OCI-LY3 (cell line): Measurements from ENCODE around the gene RAD51B.

Source experiments
- H2AFZ ChIP-seq: fragments of 200-600, 300-600 bp; shearing (Covaris generic); 2 replicates; pipeline ENCODE4 v1.6.0; 2014; ENCODE audit warnings: antibody characterized with exemption, low read depth, low read length
- H3K27ac ChIP-seq: fragments of 200-600, 300-600 bp; sonication (generic); 2 replicates; pipeline ENCODE4 v1.5.1; 2014; ENCODE audit warnings: mild to moderate bottlenecking, low read length, moderate library complexity, mixed read lengths
- H3K27me3 ChIP-seq: fragments of 200-600, 300-600 bp; sonication (generic); 2 replicates; pipeline ENCODE4 v1.6.1; 2014; ENCODE audit warnings: low read depth, low read length, mixed read lengths
- H3K36me3 ChIP-seq: fragments of 200-600, 300-600 bp; sonication (generic); replicated peaks from 2 replicates; pipeline ENCODE3; 2014; ENCODE audit warnings: low read depth, low read length, mixed read lengths
- H3K4me1 ChIP-seq: fragments of 300-600, 200-600 bp; sonication (generic); 2 replicates; pipeline ENCODE4 v1.6.1; 2014; ENCODE audit warnings: low read length, mixed read lengths
- H3K4me2 ChIP-seq: fragments of 200-600, 300-600 bp; sonication (generic); 2 replicates; pipeline ENCODE4 v1.6.1; 2014; ENCODE audit warnings: low read length, mixed read lengths
- H3K4me3 ChIP-seq: fragments of 300-600, 200-600 bp; sonication (generic); 2 replicates; pipeline ENCODE4 v1.5.1; 2014; ENCODE audit warnings: antibody characterized with exemption, mild to moderate bottlenecking, low read length, moderate library complexity
- H3K79me2 ChIP-seq: fragments of 300-600, 200-600 bp; shearing (Covaris generic); 2 replicates; pipeline ENCODE4 v1.6.1; 2014; ENCODE audit warnings: mild to moderate bottlenecking, low read length, mixed read lengths
- H3K9ac ChIP-seq: fragments of 300-600, 200-600 bp; shearing (Covaris generic); 2 replicates; pipeline ENCODE4 v1.6.0; 2014; ENCODE audit warnings: mild to moderate bottlenecking, low read length, moderate library complexity
- H3K9me3 ChIP-seq: fragments of 200-600, 300-600 bp; shearing (Covaris generic); 2 replicates; pipeline ENCODE4 v1.6.1; 2014; ENCODE audit warnings: low read length, mixed read lengths; ENCODE audit not compliant: insufficient read depth
- H4K20me1 ChIP-seq: fragments of 200-600, 300-600 bp; sonication (generic); 2 replicates; pipeline ENCODE4 v1.6.1; 2016; ENCODE audit warnings: low read length, mixed read lengths; ENCODE audit not compliant: insufficient read depth
- EZH2phosphoT487 ChIP-seq: fragments of 200-600 bp; shearing (Covaris generic); IDR thresholded peaks from 2 replicates; pipeline ENCODE4 v1.6.1; 2018; ENCODE audit warnings: antibody characterized with exemption, mixed run types, low read depth
- TF ChIP-seq, protein P1 (sequence below): fragments of 200-600, 300-600 bp; sonication (generic); IDR thresholded peaks from 2 replicates; pipeline ENCODE4 v1.5.1; 2014; ENCODE audit warnings: antibody characterized with exemption, low read length, low read depth

Gene RAD51B

DNA sequence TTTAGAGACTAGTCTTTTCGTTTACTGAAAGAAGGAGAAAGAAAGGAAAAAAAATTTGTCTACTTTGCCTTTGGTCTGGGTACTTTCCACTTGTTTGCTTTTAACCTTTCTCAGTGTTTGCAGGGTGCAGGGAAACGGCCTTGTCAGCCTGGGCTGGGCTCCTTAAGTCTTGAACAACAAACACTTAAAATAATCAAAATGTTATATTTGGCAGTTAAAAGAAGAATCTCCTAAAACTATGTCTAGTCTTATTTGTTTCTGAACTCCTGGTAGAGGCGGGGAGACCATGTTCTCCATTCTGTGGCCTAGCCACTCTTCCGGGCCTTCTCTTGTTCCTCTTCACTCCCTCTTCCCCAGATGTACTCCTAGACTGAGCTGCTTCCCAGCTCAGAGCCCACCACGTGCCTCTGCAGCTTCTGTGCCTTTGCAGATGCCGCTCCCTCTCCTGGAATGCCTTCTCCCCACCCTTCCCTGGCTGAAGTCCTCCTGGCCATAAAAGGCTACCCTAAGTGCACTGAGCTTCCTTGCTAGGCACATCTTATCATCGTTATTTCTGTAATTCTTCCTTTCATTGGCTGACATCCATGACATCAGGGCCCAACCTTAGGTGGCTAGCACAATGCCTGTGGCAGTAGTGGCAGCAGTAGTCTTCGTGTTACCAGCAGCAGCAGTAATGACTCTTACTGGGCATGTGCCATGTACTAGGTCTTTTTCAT, 540.4 kb downstream of the RAD51B start:
- H3K27me3 ChIP-seq, result no peaks in the 10 kb centered on the region
- no peak overlapping the region for H3K4me2 ChIP-seq
- H3K9me3 ChIP-seq, result no peaks in the 10 kb centered on the region
- no peak overlapping the region for H3K27ac ChIP-seq
- no peak overlapping the region for H3K9ac ChIP-seq
- TF ChIP-seq, protein P1, sequence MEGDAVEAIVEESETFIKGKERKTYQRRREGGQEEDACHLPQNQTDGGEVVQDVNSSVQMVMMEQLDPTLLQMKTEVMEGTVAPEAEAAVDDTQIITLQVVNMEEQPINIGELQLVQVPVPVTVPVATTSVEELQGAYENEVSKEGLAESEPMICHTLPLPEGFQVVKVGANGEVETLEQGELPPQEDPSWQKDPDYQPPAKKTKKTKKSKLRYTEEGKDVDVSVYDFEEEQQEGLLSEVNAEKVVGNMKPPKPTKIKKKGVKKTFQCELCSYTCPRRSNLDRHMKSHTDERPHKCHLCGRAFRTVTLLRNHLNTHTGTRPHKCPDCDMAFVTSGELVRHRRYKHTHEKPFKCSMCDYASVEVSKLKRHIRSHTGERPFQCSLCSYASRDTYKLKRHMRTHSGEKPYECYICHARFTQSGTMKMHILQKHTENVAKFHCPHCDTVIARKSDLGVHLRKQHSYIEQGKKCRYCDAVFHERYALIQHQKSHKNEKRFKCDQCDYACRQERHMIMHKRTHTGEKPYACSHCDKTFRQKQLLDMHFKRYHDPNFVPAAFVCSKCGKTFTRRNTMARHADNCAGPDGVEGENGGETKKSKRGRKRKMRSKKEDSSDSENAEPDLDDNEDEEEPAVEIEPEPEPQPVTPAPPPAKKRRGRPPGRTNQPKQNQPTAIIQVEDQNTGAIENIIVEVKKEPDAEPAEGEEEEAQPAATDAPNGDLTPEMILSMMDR, result no peak
- TF ChIP-seq EZH2phosphoT487, result no peak
- no peaks in the 10 kb centered on the region for H3K36me3 ChIP-seq
- no peaks in the 10 kb centered on the region for H4K20me1 ChIP-seq
- no peak overlapping the region for H2AFZ ChIP-seq
- no peak overlapping the region for H3K4me3 ChIP-seq
- no peaks in the 10 kb centered on the region for H3K79me2 ChIP-seq
- peaks cover 23% of the 10 kb centered on the region for H3K4me1 ChIP-seq

DNA sequence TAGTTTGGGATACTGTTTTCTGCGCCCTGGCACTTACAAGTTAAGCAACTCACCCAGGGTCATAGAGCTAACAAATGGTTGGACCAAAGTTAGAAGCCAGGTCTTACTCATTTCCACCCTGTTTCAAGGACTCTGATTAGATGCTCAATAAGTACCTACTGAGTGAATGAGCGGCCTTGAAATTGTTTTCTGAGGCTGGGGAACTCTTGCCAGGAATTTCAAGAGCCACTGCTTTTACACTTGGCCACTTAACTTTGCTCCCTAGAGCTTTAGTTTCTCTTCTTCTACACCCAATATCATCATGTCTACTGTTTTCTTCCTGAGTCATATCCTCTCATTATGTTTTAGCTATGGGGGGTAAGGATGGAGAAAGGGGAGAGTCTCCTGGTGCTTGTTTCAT, 541.7 kb downstream of the RAD51B start:
- no peaks in the 10 kb centered on the region for H4K20me1 ChIP-seq
- H3K27me3 ChIP-seq, result no peaks in the 10 kb centered on the region
- no peak overlapping the region for H2AFZ ChIP-seq
- no peaks in the 10 kb centered on the region for H3K9me3 ChIP-seq
- no peak overlapping the region for H3K4me2 ChIP-seq
- H3K9ac ChIP-seq, result no peak overlapping the region
- H3K4me1 ChIP-seq, result peaks cover 23% of the 10 kb centered on the region
- no peak for TF ChIP-seq EZH2phosphoT487
- TF ChIP-seq, protein P1, result no peak
- H3K36me3 ChIP-seq, result no peaks in the 10 kb centered on the region
- H3K27ac ChIP-seq, result no peak overlapping the region
- H3K79me2 ChIP-seq, result no peaks in the 10 kb centered on the region
- no peak overlapping the region for H3K4me3 ChIP-seq

DNA sequence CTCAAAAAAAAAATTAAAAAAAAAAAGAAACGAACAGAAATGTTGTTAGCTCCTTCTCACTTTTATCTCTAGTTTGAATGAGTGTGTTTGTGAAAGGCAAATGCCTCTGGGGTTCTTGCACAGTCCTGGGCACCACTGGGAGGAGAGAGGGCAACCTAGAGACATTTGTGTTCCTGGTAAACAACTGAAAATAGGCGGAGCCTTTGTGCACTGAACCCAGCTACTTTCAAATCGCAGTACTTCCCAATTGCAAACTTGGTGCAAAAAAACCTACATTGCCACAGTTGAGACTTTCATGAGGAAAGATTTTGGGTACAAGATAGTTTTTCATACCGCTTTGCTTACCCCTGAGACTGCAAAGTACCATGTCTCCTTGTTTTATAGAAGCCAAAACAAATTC, 543.3 kb downstream of the RAD51B start:
- TF ChIP-seq, protein P1, result no peak
- no peak for TF ChIP-seq EZH2phosphoT487
- H3K4me2 ChIP-seq, result peak overlapping the region; percentile 71

DNA sequence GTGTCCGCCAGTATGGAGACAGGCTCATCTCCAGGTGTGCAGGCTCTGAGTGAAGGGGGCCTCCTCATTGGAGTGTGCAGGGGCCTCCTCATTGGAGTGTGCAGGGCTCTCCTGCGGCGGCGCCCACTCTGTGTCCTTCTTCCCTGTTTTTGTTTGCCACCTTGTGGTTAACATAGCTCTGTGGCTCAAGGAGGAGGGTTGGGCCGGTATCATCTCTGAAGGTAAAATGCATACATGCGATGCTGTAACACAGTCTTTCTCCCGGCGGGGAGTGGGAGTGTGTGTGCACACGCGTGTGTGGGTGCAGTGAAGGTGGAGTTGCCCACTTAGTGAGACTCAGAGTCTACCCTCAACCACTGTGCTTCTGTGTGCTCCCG, 543.9 kb downstream of the RAD51B start:
- TF ChIP-seq EZH2phosphoT487, result no peak
- TF ChIP-seq, protein P1, result peak; percentile 34
- H3K79me2 ChIP-seq, result no peaks in the 10 kb centered on the region
- no peak overlapping the region for H3K9ac ChIP-seq
- H4K20me1 ChIP-seq, result no peaks in the 10 kb centered on the region
- peak overlapping the region; percentile 36; the same call in 1 of the 2 replicates for H3K4me3 ChIP-seq
- H3K4me2 ChIP-seq, result peak overlapping the region; percentile 71
- H3K27ac ChIP-seq, result no peak overlapping the region
- H2AFZ ChIP-seq, result no peak overlapping the region
- no peaks in the 10 kb centered on the region for H3K27me3 ChIP-seq
- no peaks in the 10 kb centered on the region for H3K36me3 ChIP-seq
- peaks cover 33% of the 10 kb centered on the region for H3K4me1 ChIP-seq
- no peaks in the 10 kb centered on the region for H3K9me3 ChIP-seq

More for the DNA sequence above, 543.3 kb downstream of the RAD51B start:
- H3K36me3 ChIP-seq, result no peaks in the 10 kb centered on the region
- H4K20me1 ChIP-seq, result no peaks in the 10 kb centered on the region
- H3K79me2 ChIP-seq, result no peaks in the 10 kb centered on the region
- H3K27ac ChIP-seq, result no peak overlapping the region
- no peaks in the 10 kb centered on the region for H3K9me3 ChIP-seq
- H3K4me3 ChIP-seq, result peak overlapping the region; percentile 36
- no peak overlapping the region for H2AFZ ChIP-seq
- no peaks in the 10 kb centered on the region for H3K27me3 ChIP-seq
- peak overlapping the region; percentile 11; the same call in 1 of the 2 replicates for H3K9ac ChIP-seq
- H3K4me1 ChIP-seq, result peaks cover 27% of the 10 kb centered on the region
